Measurements from ENCODE around the gene CPVL. TPM values are rescaled to one million over a fixed set of nuclear protein-coding genes. Genes with fewer than 3 reads are reported as not detected.

The CPVL gene
- total RNA-seq, 1 donor from 2014 or later, result 25.9 TPM

GRCh38 chr7:29122759-29123158 lies 23.6 kb downstream of the CPVL start:
- H3K36me3 ChIP-seq (ENCODE audit: control insufficient read depth, insufficient read depth, low read length), result no peaks in the 10 kb centered on the region
- no peak for DNase-seq (ENCODE audit: low read depth)
- no peaks in the 10 kb centered on the region for H3K27me3 ChIP-seq (ENCODE audit: control insufficient read depth, insufficient read depth, low read length)
- H3K4me3 ChIP-seq (ENCODE audit: low read depth, low read length), result no peak overlapping the region
- no peak for TF ChIP-seq CTCF (IDR thresholded peaks at IDR 0.05; ENCODE audit: insufficient read depth, low read length, poor library complexity, severe bottlenecking)

- DNase-seq (ENCODE audit: low read depth), result no peak
- Histone ChIP-seq H3K36me3 (ENCODE audit: control insufficient read depth, insufficient read depth, low read length) (no peaks in the 10 kb centered on the region), H3K27me3 (ENCODE audit: control insufficient read depth, insufficient read depth, low read length) (no peaks in the 10 kb centered on the region), H3K4me3 (ENCODE audit: low read depth, low read length) (no peak overlapping the region)
- no peak for TF ChIP-seq CTCF (IDR thresholded peaks at IDR 0.05; ENCODE audit: insufficient read depth, low read length, poor library complexity, severe bottlenecking)
Observed at GRCh38 chr7:29122081-29122480, 24.3 kb downstream of the CPVL start.

- no peak for DNase-seq (ENCODE audit: low read depth)
Observed at GRCh38 chr7:29120955-29121354, 25.4 kb downstream of the CPVL start.

GRCh38 chr7:29119538-29119937 lies 26.8 kb downstream of the CPVL start:
- H3K4me3 ChIP-seq (ENCODE audit: low read depth, low read length), result no peak overlapping the region
- H3K36me3 ChIP-seq (ENCODE audit: control insufficient read depth, insufficient read depth, low read length), result no peaks in the 10 kb centered on the region
- no peak for TF ChIP-seq CTCF (IDR thresholded peaks at IDR 0.05; ENCODE audit: insufficient read depth, low read length, poor library complexity, severe bottlenecking)
- DNase-seq (ENCODE audit: low read depth), result no peak
- no peaks in the 10 kb centered on the region for H3K27me3 ChIP-seq (ENCODE audit: control insufficient read depth, insufficient read depth, low read length)

More at GRCh38 chr7:29120955-29121354, 25.4 kb downstream of the CPVL start:
- no peaks in the 10 kb centered on the region for H3K27me3 ChIP-seq (ENCODE audit: control insufficient read depth, insufficient read depth, low read length)
- no peaks in the 10 kb centered on the region for H3K36me3 ChIP-seq (ENCODE audit: control insufficient read depth, insufficient read depth, low read length)
- no peak for TF ChIP-seq CTCF (IDR thresholded peaks at IDR 0.05; ENCODE audit: insufficient read depth, low read length, poor library complexity, severe bottlenecking)
- no peak overlapping the region for H3K4me3 ChIP-seq (ENCODE audit: low read depth, low read length)

GRCh38 chr7:29116361-29117200 lies 29.8 kb downstream of the CPVL start:
- no peak for DNase-seq (ENCODE audit: low read depth)
- Histone ChIP-seq H3K36me3 (ENCODE audit: control insufficient read depth, insufficient read depth, low read length) (no peaks in the 10 kb centered on the region), H3K27me3 (ENCODE audit: control insufficient read depth, insufficient read depth, low read length) (no peaks in the 10 kb centered on the region), H3K4me3 (ENCODE audit: low read depth, low read length) (no peak overlapping the region)
- TF ChIP-seq CTCF (IDR thresholded peaks at IDR 0.05; ENCODE audit: insufficient read depth, low read length, poor library complexity, severe bottlenecking), result no peak

GRCh38 chr7:29115753-29116152 lies 30.6 kb downstream of the CPVL start:
- no peaks in the 10 kb centered on the region for H3K27me3 ChIP-seq (ENCODE audit: control insufficient read depth, insufficient read depth, low read length)
- H3K4me3 ChIP-seq (ENCODE audit: low read depth, low read length), result no peak overlapping the region
- TF ChIP-seq CTCF (IDR thresholded peaks at IDR 0.05; ENCODE audit: insufficient read depth, low read length, poor library complexity, severe bottlenecking), result no peak
- no peaks in the 10 kb centered on the region for H3K36me3 ChIP-seq (ENCODE audit: control insufficient read depth, insufficient read depth, low read length)
- DNase-seq (ENCODE audit: low read depth), result no peak

Measured in kidney epithelial cell (primary cell).